ENCODE measurements around the gene OSCP1. TPM values are rescaled to one million over a fixed set of nuclear protein-coding genes. Genes with fewer than 3 reads are reported as not detected.
"Not testable (repeated sequence)": the region's sequence is repeated elsewhere in the genome, so short reads cannot be mapped to it uniquely, and the experiment has no call there.

Gene OSCP1
- 3.6 and 4.9 TPM in 2 replicates for total RNA-seq

GRCh38 chr1:36450270-36450918, at the start of gene OSCP1:
OSCP1 (minus strand) TSS chr1:36450451; CDS start chr1:36450369, 82 bp downstream.
- DNase-seq (ENCODE audit: low read depth in 2 of 2), result peak; percentile 94 to 97

GRCh38 chr1:36497207-36497606, 47.0 kb upstream of the OSCP1 start:
- no peak for DNase-seq (ENCODE audit: low read depth in 2 of 2)

GRCh38 chr1:36494971-36495370, 44.7 kb upstream of the OSCP1 start:
- DNase-seq (ENCODE audit: low read depth in 2 of 2), result no peak

GRCh38 chr1:36493524-36493923, 43.3 kb upstream of the OSCP1 start:
- no peak for DNase-seq (ENCODE audit: low read depth in 2 of 2)

GRCh38 chr1:36492491-36492890, 42.2 kb upstream of the OSCP1 start:
- no peak for DNase-seq (ENCODE audit: low read depth in 2 of 2)

GRCh38 chr1:36489258-36490051, 39.2 kb upstream of the OSCP1 start:
- DNase-seq (ENCODE audit: low read depth in 2 of 2), result not testable (repeated sequence)

- no peak for DNase-seq (ENCODE audit: low read depth in 2 of 2)
Observed at GRCh38 chr1:36487906-36488305, 37.7 kb upstream of the OSCP1 start.

- not testable (repeated sequence) for DNase-seq (ENCODE audit: low read depth in 2 of 2)
Observed at GRCh38 chr1:36487336-36487725, 37.1 kb upstream of the OSCP1 start.

- no peak for DNase-seq (ENCODE audit: low read depth in 2 of 2)
Observed at GRCh38 chr1:36486439-36487335, 36.4 kb upstream of the OSCP1 start.

GRCh38 chr1:36486093-36486438, 35.8 kb upstream of the OSCP1 start:
- no peak for DNase-seq (ENCODE audit: low read depth in 2 of 2)

GRCh38 chr1:36484099-36484498, 33.8 kb upstream of the OSCP1 start:
- DNase-seq (ENCODE audit: low read depth in 2 of 2), result no peak

- no peak for DNase-seq (ENCODE audit: low read depth in 2 of 2)
Observed at GRCh38 chr1:36482724-36483388, 32.6 kb upstream of the OSCP1 start, which contains the start of gene CSF3R. CSF3R (minus strand) TSS chr1:36482913; CDS start chr1:36479496, 3,417 bp downstream.

- no peak for DNase-seq (ENCODE audit: low read depth in 2 of 2)
Observed at GRCh38 chr1:36481771-36482723, 31.8 kb upstream of the OSCP1 start.

GRCh38 chr1:36481091-36481490, 30.8 kb upstream of the OSCP1 start:
- no peak for DNase-seq (ENCODE audit: low read depth in 2 of 2)

GRCh38 chr1:36480161-36480560, 29.9 kb upstream of the OSCP1 start:
- no peak for DNase-seq (ENCODE audit: low read depth in 2 of 2)

GRCh38 chr1:36479505-36480051, 29.3 kb upstream of the OSCP1 start:
- DNase-seq (ENCODE audit: low read depth in 2 of 2), result no peak

GRCh38 chr1:36477615-36478014, 27.4 kb upstream of the OSCP1 start:
- DNase-seq (ENCODE audit: low read depth in 2 of 2), result not testable (repeated sequence)

GRCh38 chr1:36476945-36477344, 26.7 kb upstream of the OSCP1 start:
- no peak for DNase-seq (ENCODE audit: low read depth in 2 of 2)

- no peak for DNase-seq (ENCODE audit: low read depth in 2 of 2)
Observed at GRCh38 chr1:36475910-36476604, 25.8 kb upstream of the OSCP1 start.

Data from dermis microvascular lymphatic vessel endothelial cell (primary cell).